A549 (cell line): ENCODE measurements around the gene FRYL.

Experiments
- CBX8 ChIP-seq: fragments of 200-600 bp; sonication (generic); IDR thresholded peaks from 2 replicates; pipeline ENCODE4 v1.6.1; 2016
- CHD4 ChIP-seq: fragments of 200-600 bp; sonication (generic); IDR thresholded peaks from 2 replicates; pipeline ENCODE4 v1.6.1; 2016; ENCODE audit warnings: antibody characterized with exemption, mild to moderate bottlenecking, borderline replicate concordance
- CTCF ChIP-seq: fragments of >200 bp; sonication (Bioruptor Twin); formaldehyde crosslinking; IDR thresholded peaks from 3 replicates; pipeline ENCODE4 v1.5.1; 2016
- E2F6 ChIP-seq: IDR thresholded peaks from 2 replicates; pipeline ENCODE4 v1.6.1; 2012; ENCODE audit warnings: low read depth, borderline replicate concordance
- HOXB5 ChIP-seq: fragments of 250-450 bp; sonication (Bioruptor Pico); IDR thresholded peaks from 2 replicates; pipeline ENCODE4 v1.5.0; 2020; ENCODE audit warnings: mild to moderate bottlenecking, moderate library complexity
- POLR2A ChIP-seq: IDR thresholded peaks from 2 replicates; pipeline ENCODE4 v1.6.1; 2012; ENCODE audit warnings: mild to moderate bottlenecking, low read length
- RNF2 ChIP-seq: fragments of 200-600 bp; sonication (generic); IDR thresholded peaks from 2 replicates; pipeline ENCODE4 v1.6.1; 2016; ENCODE audit warnings: low read depth, mild to moderate bottlenecking, antibody characterized with exemption, moderate library complexity, borderline replicate concordance
- ZC3H11A ChIP-seq: fragments of 450-650 bp; IDR thresholded peaks from 2 replicates; pipeline ENCODE4 v1.6.1; 2014; ENCODE audit warnings: antibody characterized with exemption, mild to moderate bottlenecking

GRCh38 chr4:48554606-48555005, 225.5 kb downstream of the FRYL start:
- no peak for TF ChIP-seq POLR2A
- no peak for TF ChIP-seq HOXB5 (CRISPR knock-in tag)
- TF ChIP-seq CTCF = no peak
- TF ChIP-seq RNF2 = no peak
- no peak for TF ChIP-seq ZC3H11A
- TF ChIP-seq E2F6 = no peak
- no peak for TF ChIP-seq CHD4
- no peak for TF ChIP-seq CBX8
